Endothelial cell of umbilical vein (primary cell): ENCODE measurements around the gene CMIP. TPM values are rescaled to one million over a fixed set of nuclear protein-coding genes. Genes with fewer than 3 reads are reported as not detected.

Source experiments
- BruUV-seq: library from RNA; stranded (reverse); fragments of 400-500 nt; replicated peaks from 2 replicates; lab custom pipeline; 2021; lab: Mats Ljungman, UMichigan
- CTCF ChIA-PET: fragments of 300-600, 350-600 bp; sonication (Branson Sonifier 250); formaldehyde crosslinking; loops from one replicate; lab custom pipeline; 2021; ENCODE audit warnings: antibody characterized with exemption, inconsistent platforms; lab: Charles Lee
- POLR2A ChIA-PET: fragments of 300-600, 350-600 bp; sonication (Branson Sonifier 250); formaldehyde crosslinking; loops from one replicate; lab custom pipeline; 2021; ENCODE audit warnings: antibody characterized with exemption, inconsistent platforms; lab: Charles Lee
- DNase-seq: peaks from one replicate; pipeline ENCODE4 v3.0.0-alpha.2; 2011; ENCODE audit warnings: low read depth, low spot score
- FAIRE-seq: peaks from 2 replicates; lab custom pipeline; 2011; peaks lifted over from hg19 to GRCh38; lab: Jason Lieb, UNC
- H2AFZ ChIP-seq: 2 replicates; pipeline ENCODE4 v1.6.0; 2012; ENCODE audit warnings: low read depth, low read length, control low read depth, inconsistent platforms
- H3K27ac ChIP-seq: 2 replicates; pipeline ENCODE4 v1.5.1; 2011; ENCODE audit warnings: low read depth, mild to moderate bottlenecking, control low read depth, low read length, moderate library complexity; ENCODE audit not compliant: insufficient read depth
- H3K27me3 ChIP-seq, 2 experiments: 2 replicates each; pipeline versions ENCODE4 v1.6.0 to v1.6.1; 2011; ENCODE audit warnings: low read length in 2 of 2, mixed read lengths in 1 of 2; ENCODE audit not compliant: control insufficient read depth in 2 of 2, insufficient read depth in 2 of 2
- H3K36me3 ChIP-seq, 2 experiments: 2 replicates in 1 of 2; 3 replicates in 1 of 2; pipeline ENCODE4 v1.5.1; 2011; ENCODE audit warnings: low read length in 2 of 2, mild to moderate bottlenecking in 1 of 2, moderate library complexity in 1 of 2; ENCODE audit not compliant: control insufficient read depth in 2 of 2, insufficient read depth in 2 of 2; ENCODE audit errors: extremely low read depth in 1 of 2
- H3K4me1 ChIP-seq: 3 replicates; pipeline ENCODE4 v1.5.1; 2011; ENCODE audit warnings: mild to moderate bottlenecking, low read length; ENCODE audit not compliant: control insufficient read depth, insufficient read depth; ENCODE audit errors: extremely low read depth
- H3K4me2 ChIP-seq: 2 replicates; pipeline ENCODE4 v1.6.1; 2011; ENCODE audit warnings: low read length, control low read depth, mixed read lengths; ENCODE audit not compliant: insufficient read depth
- H3K4me3 ChIP-seq, 3 experiments: fragments of 200-600 bp in 1 of 3; sonication (generic), shearing (Covaris generic) in 1 of 3; replicated peaks in 1 of 3; 2 replicates each; pipeline ENCODE4 v1.5.1; 2011 to 2016; ENCODE audit warnings: control low read depth in 3 of 3, low read length in 3 of 3, mild to moderate bottlenecking in 2 of 3, inconsistent platforms in 1 of 3, low read depth in 1 of 3, moderate library complexity in 1 of 3; ENCODE audit not compliant: insufficient read depth in 1 of 3
- H3K79me2 ChIP-seq: 2 replicates; pipeline ENCODE4 v1.6.0; 2012; ENCODE audit warnings: low read length, inconsistent platforms; ENCODE audit not compliant: control insufficient read depth, insufficient read depth
- H3K9ac ChIP-seq: replicated peaks from 2 replicates; pipeline ENCODE3; 2011; ENCODE audit warnings: low read length, control low read depth; ENCODE audit not compliant: insufficient read depth; ENCODE audit errors: extremely low read depth
- H3K9me1 ChIP-seq: replicated peaks from 3 replicates; pipeline ENCODE4 v1.6.0; 2011; ENCODE audit warnings: mild to moderate bottlenecking, low read length; ENCODE audit not compliant: control insufficient read depth, insufficient read depth; ENCODE audit errors: extremely low read depth
- H3K9me3 ChIP-seq: replicated peaks from 2 replicates; pipeline ENCODE4 v1.5.1; 2012; ENCODE audit warnings: low read length, inconsistent platforms; ENCODE audit not compliant: control insufficient read depth, insufficient read depth
- H4K20me1 ChIP-seq: replicated peaks from 2 replicates; pipeline ENCODE3; 2011; ENCODE audit warnings: mild to moderate bottlenecking, low read length; ENCODE audit not compliant: control insufficient read depth, insufficient read depth; ENCODE audit errors: extremely low read depth
- EZH2 ChIP-seq: IDR thresholded peaks from 2 replicates; pipeline ENCODE4 v1.6.1; 2012; ENCODE audit warnings: borderline replicate concordance, low read depth, mild to moderate bottlenecking, moderate library complexity, low read length, inconsistent platforms; ENCODE audit not compliant: severe bottlenecking
- FOS ChIP-seq: IDR thresholded peaks from 2 replicates; pipeline ENCODE4 v1.6.1; 2011; ENCODE audit warnings: mild to moderate bottlenecking, low read length, moderate library complexity, borderline replicate concordance; ENCODE audit not compliant: insufficient read depth
- GATA2 ChIP-seq: IDR thresholded peaks from 2 replicates; pipeline ENCODE4 v1.7.0; 2011; ENCODE audit warnings: low read depth, mild to moderate bottlenecking, moderate library complexity, mixed read lengths, low read length; ENCODE audit not compliant: insufficient read length, insufficient read depth
- MYC ChIP-seq: IDR thresholded peaks from one replicate; pipeline ENCODE4 v1.6.1; 2011; ENCODE audit warnings: mild to moderate bottlenecking, low read depth, low read length
- POLR2A ChIP-seq: IDR thresholded peaks from 2 replicates; pipeline ENCODE4 v1.6.1; 2012; ENCODE audit warnings: low read depth, mild to moderate bottlenecking, control low read depth, low read length
- POLR2AphosphoS5 ChIP-seq: IDR thresholded peaks from 2 replicates; pipeline ENCODE4 v1.6.1; 2012; ENCODE audit warnings: low read depth, mild to moderate bottlenecking, control low read depth, low read length, moderate library complexity; ENCODE audit not compliant: insufficient read depth
- dilution Hi-C: fragments of 300-500 bp; cut with MboI; formaldehyde crosslinking; loops from one replicate; pipeline ENCODE4 v1.15.0; 2019; ENCODE audit warnings: low sequenced_read_pairs; ENCODE audit not compliant: extremely low pct_ligation_motif_present
- intact Hi-C: fragments of 100-400 bp; cut with micrococcal nuclease; formaldehyde crosslinking; loops from one replicate; pipeline ENCODE4 v1.10.0; 2022
- polyA plus RNA-seq, 4 experiments: library from polyadenylated mRNA; depleted of rRNA in 3 of 4; stranded (reverse) in 3 of 4; unstranded in 1 of 4; fragments of >200 nt; gene quantifications; 2 replicates each; pipeline versions ENCODE4 v1.2.1 to v1.2.3, GENCODE V29; 2011 to 2012; ENCODE audit warnings: missing spikeins in 1 of 4
- total RNA-seq: library from RNA; stranded (reverse); gene quantifications from 2 replicates; pipeline ENCODE4 v1.2.3, GENCODE V29; 2021
- TF ChIP-seq, protein P1 (sequence below): IDR thresholded peaks from 2 replicates; pipeline ENCODE4 v1.6.1; 2011; ENCODE audit not compliant: insufficient read depth, insufficient read length
- TF ChIP-seq, protein P2 (sequence below), 2 donors: IDR thresholded peaks; 1 replicate in 1 of 2; 2 replicates in 1 of 2; pipeline ENCODE4 v1.5.1; 2011; ENCODE audit warnings: low read length in 2 of 2, mild to moderate bottlenecking in 2 of 2, moderate library complexity in 2 of 2, control low read depth in 1 of 2, inconsistent platforms in 1 of 2, low read depth in 1 of 2; ENCODE audit not compliant: insufficient read depth in 1 of 2; ENCODE audit errors: extremely low read depth in 1 of 2

CMIP gene
- total and polyA plus RNA-seq, 2 donors (not counting 3 experiments of a cell fraction or from before 2014, with no cell fraction given) = 29.0 to 101 TPM

DNA sequence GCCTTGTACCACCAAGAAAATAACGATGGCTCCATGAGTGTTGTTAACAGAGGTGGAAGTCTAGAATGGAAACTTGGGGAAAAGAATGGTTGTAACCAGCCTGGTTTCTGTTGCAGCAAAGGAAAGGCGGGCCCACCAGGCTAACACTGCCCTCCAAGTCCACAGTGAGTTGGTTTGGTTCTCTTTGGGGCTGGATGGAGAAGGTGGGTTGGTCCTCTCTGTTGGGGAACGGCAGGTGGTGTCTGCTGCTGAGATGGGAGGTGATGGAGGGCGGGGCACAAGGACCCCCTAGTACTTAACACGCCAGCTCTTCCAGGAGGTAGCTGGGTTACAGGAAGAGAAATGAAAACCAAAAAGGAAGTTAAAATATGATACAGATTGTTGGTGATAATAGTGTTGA, 257.9 kb downstream of the CMIP start:
- H3K4me3 ChIP-seq = no peak overlapping the region
- no peak overlapping the region for H3K9ac ChIP-seq
- peaks cover 0 to 54% of the 10 kb centered on the region in 2 experiments for H3K36me3 ChIP-seq
- DNase-seq (no peak), FAIRE-seq (peak; percentile 21)
- H3K27me3 ChIP-seq = no peaks in the 10 kb centered on the region
- ChIA-PET CTCF (interaction anchor here (1.5 kb wide), 1 partner anchor 335 kb away, joined by 4 read pairs; no protein-coding TSS in a partner anchor), POLR2A (no interaction called here)
- peak overlapping the region; percentile 29 for H3K27ac ChIP-seq
- dilution Hi-C loops = no loop called here
- intact Hi-C loops = no loop called here
- H3K79me2 ChIP-seq = no peaks in the 10 kb centered on the region
- TF ChIP-seq, protein P1, sequence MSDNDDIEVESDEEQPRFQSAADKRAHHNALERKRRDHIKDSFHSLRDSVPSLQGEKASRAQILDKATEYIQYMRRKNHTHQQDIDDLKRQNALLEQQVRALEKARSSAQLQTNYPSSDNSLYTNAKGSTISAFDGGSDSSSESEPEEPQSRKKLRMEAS = no peak
- no peak for TF ChIP-seq FOS
- no peak for TF ChIP-seq MYC
- no peak for TF ChIP-seq POLR2AphosphoS5
- TF ChIP-seq POLR2A = no peak
- no peak for TF ChIP-seq GATA2
- TF ChIP-seq EZH2 = no peak
- TF ChIP-seq, protein P2, sequence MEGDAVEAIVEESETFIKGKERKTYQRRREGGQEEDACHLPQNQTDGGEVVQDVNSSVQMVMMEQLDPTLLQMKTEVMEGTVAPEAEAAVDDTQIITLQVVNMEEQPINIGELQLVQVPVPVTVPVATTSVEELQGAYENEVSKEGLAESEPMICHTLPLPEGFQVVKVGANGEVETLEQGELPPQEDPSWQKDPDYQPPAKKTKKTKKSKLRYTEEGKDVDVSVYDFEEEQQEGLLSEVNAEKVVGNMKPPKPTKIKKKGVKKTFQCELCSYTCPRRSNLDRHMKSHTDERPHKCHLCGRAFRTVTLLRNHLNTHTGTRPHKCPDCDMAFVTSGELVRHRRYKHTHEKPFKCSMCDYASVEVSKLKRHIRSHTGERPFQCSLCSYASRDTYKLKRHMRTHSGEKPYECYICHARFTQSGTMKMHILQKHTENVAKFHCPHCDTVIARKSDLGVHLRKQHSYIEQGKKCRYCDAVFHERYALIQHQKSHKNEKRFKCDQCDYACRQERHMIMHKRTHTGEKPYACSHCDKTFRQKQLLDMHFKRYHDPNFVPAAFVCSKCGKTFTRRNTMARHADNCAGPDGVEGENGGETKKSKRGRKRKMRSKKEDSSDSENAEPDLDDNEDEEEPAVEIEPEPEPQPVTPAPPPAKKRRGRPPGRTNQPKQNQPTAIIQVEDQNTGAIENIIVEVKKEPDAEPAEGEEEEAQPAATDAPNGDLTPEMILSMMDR (IDR thresholded peaks at IDR 0.05; ENCODE audit: extremely low read depth in 1 of 2, insufficient read depth in 1 of 2, low read depth in 1 of 2, low read length in 2 of 2) = no peak
- BruUV-seq = no TSS peak
- H3K4me2 ChIP-seq = no peak overlapping the region
- no peaks in the 10 kb centered on the region for H3K9me1 ChIP-seq
- no peaks in the 10 kb centered on the region for H4K20me1 ChIP-seq
- no peaks in the 10 kb centered on the region for H3K9me3 ChIP-seq
- H2AFZ ChIP-seq = no peak overlapping the region
- peaks cover 33% of the 10 kb centered on the region for H3K4me1 ChIP-seq
